Mammary epithelial cell (primary cell): ENCODE data around the gene RASGRP1.

Source experiments
- CTCF ChIP-seq, 2 donors: IDR thresholded peaks in 1 of 2; conservative IDR thresholded peaks in 1 of 2; 2 replicates each; pipeline ENCODE4 v1.5.1; 2011 to 2012; ENCODE audit warnings: inconsistent platforms in 2 of 2, low read length in 2 of 2, mild to moderate bottlenecking in 2 of 2, control low read depth in 1 of 2, low read depth in 1 of 2; ENCODE audit not compliant: insufficient read depth in 1 of 2; ENCODE audit errors: extremely low read depth in 1 of 2
- EZH2 ChIP-seq: IDR thresholded peaks from 2 replicates; pipeline ENCODE4 v1.6.1; 2012; ENCODE audit warnings: low read length, inconsistent platforms, borderline replicate concordance

- TF ChIP-seq CTCF (conservative IDR thresholded peaks at IDR 0.05 in 1 of 2, IDR thresholded peaks at IDR 0.05 in 1 of 2; ENCODE audit: extremely low read depth in 1 of 2, insufficient read depth in 1 of 2, low read depth in 1 of 2, low read length in 2 of 2) (no peak), EZH2 (no peak)
Observed at GRCh38 chr15:38559131-38559530, 5.5 kb downstream of the RASGRP1 start.
